ENCODE data around the gene GIMAP8.

GIMAP8 gene

GRCh38 chr7:150411606-150412005 is 38.8 kb upstream of the GIMAP8 start:
- no peak for DNase-seq (ENCODE audit: low read depth)

DNA sequence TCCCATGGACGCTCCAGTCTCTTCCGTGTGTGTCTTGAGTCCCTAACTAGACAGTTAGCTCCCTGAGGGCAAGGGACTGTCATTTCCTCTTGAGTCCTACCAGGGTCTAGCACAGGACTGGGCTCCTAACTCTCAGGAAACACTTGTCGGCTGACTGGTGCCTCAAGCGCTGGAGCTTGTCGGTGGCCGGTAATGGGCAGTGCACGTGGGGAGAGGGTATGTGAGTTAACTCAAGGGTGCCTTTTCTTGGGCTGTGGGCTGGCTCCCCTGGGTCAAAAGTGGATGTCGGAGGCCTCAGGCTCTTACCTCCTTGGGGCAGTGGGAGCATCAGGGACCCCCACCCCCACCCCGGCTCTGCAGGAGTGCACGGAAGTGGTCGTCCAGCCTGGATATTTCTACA is 38.4 kb upstream of the GIMAP8 start:
- no peak for DNase-seq (ENCODE audit: low read depth)

- no peak for DNase-seq (ENCODE audit: low read depth)
Measured at GRCh38 chr7:150412518-150413488, 37.6 kb upstream of the GIMAP8 start.

DNA sequence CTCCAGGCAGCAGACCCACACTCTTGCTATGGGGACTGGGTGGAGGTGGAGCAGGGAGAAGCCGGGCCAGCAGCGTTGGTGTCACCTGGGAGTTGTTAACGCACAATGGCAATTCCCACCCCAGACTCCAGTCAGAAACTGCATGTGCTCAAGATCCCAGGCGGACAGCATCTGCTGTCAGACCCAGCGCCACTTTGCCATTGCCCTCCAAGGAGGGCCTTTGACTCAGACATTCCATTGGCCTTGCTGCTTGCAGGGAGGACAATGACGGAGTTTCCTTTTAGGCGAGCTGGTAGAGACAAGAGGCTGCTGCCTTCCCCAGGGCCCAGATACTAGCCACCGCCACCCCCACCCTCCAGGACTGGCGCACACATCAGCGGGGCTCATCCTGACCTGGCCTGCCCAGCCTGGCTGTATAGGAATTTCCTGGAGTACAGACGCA is 36.8 kb upstream of the GIMAP8 start:
- DNase-seq (ENCODE audit: low read depth) = no peak

DNA sequence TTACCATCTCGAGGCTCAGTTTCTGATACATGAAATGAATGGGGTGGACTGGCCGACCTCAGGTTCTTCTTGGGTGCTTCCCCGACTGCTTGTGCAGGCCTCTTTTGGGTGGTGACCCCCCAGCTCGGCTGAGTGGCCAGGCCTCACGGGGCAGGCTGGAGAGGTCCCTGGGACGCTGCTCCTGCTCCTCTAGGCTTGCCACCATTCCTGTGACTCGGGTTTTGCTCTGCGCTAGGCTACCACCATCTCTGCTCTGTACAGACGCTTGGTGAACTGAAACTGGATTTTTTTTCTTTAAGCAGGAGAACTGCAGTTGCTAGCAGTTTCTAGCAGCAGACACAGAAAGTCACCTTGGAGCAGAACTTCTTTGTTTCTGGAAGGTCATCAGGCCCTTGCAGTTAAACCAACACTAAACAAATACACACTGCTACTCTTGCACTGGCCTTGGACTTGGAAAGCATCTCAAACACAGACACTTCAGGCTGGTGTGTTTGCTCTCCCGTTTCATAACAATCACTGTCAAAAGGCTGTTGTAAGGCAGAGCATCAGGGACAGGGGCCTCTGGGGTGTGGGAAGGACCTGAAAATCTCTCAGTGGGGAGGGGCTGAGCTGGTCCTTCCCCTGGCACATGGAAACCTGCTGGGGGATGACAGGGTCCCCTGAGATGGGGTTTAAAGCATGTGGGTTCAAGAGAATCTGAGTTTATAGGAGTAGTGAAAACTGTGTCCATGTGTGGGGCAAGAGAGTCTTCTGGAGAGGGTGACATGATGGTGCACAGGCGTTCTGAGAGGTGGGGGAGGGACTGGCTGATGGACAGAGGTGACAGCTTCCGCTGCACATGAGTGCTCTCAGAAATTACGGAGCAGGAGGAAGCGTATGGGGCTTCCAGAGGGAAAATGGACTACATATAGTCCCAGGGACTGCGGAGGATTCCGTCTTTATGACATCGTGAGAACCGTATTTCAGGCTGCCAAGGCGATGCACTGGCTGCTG is 35.0 kb upstream of the GIMAP8 start:
- no peak for DNase-seq (ENCODE audit: low read depth)

DNA sequence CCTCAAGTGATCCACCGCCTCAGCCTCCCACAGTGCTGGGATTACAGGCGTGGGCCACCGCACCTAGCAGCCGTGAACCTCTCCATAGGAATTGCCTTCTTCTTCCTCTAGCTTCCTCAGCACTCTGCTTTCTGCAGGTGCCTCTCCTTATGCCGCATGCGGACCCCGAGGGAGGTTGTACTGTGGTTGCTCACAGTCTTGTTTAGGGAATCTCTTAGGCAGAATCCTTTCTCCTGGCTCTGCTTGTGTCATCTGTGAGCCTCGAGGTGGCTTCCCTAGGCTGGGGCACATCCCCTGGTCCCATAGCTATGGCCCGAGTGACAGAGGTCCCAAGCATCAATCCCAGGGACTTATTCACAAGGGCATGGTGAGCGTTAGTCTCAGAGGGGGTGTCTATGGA is 33.2 kb upstream of the GIMAP8 start:
- no peak for DNase-seq (ENCODE audit: low read depth)

DNA sequence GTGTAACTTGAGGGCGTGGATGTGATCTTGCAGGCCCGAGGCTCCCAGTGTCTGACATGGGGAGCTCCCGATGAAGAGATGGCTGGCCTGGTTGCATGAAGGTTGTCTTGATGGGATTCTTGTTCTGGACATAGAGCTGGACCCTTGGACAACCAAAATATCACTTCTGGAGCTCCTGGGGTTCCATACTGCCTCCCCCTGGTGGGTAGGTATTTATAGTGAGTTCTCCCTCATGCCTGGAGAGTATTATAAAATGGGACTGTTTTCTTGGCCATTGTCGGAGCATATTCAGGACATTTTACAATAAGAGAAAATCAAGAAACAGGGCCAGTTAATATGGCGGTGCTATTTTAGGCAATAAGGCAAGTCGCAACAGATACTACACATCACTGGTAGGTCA is 32.6 kb upstream of the GIMAP8 start:
- no peak for DNase-seq (ENCODE audit: low read depth)

- no peak for DNase-seq (ENCODE audit: low read depth)
Measured at GRCh38 chr7:150420242-150420641, 30.2 kb upstream of the GIMAP8 start.

DNA sequence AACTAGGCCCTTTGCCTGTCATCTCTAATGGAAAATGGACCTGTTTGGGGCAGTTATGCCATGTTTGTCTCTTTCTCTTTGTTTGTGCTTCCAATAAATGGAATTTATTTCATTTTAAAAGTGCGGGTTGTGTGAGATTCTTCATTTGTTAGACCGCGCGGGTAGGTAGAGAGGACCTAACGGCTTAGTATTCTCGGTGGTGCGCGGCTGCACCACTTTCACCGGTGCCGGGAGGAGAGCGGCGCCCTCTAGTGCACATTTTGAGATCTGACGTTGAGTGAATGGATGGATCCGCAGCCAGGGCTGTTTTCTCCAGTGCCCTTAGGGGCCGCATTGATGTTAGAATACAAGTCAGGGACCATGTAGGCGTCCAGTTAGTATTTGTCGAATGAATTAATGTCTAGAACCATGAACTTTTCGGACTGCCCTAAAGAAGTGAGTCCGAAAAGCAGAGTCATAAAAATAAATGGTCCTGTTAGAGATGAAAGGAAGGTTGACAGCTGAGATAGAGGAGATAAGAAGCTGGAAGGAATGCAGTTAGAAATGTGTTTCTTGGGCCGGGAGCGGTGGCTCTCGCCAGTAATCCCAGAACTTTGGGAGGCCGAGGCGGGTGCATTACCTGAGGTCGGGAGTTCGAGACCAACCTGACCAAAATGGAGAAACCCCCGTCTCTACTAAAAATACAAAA is 29.3 kb upstream of the GIMAP8 start:
- DNase-seq (ENCODE audit: low read depth) = peak; percentile 60

- no peak for DNase-seq (ENCODE audit: low read depth)
Measured at GRCh38 chr7:150421831-150422230, 28.6 kb upstream of the GIMAP8 start.

DNA sequence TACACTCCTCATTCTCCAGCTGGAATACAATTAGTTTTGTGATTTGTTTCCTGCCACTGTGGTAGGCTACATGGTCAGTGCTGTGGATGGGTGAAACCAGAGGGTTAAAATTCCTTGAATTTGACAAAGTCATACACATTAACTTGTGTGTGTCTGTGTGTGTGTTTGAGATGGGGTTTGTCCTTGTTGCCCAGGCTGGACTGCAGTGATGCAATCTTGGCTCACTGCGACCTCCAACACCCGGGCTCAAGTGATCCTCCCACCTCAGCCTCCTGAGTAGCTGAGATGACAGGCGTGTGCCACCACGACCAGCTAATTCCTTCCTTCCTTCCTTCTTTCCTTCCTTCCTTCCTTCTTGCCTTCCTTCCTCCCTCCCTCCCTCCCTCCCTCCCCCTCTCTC is 24.8 kb upstream of the GIMAP8 start:
- no peak for DNase-seq (ENCODE audit: low read depth)

DNA sequence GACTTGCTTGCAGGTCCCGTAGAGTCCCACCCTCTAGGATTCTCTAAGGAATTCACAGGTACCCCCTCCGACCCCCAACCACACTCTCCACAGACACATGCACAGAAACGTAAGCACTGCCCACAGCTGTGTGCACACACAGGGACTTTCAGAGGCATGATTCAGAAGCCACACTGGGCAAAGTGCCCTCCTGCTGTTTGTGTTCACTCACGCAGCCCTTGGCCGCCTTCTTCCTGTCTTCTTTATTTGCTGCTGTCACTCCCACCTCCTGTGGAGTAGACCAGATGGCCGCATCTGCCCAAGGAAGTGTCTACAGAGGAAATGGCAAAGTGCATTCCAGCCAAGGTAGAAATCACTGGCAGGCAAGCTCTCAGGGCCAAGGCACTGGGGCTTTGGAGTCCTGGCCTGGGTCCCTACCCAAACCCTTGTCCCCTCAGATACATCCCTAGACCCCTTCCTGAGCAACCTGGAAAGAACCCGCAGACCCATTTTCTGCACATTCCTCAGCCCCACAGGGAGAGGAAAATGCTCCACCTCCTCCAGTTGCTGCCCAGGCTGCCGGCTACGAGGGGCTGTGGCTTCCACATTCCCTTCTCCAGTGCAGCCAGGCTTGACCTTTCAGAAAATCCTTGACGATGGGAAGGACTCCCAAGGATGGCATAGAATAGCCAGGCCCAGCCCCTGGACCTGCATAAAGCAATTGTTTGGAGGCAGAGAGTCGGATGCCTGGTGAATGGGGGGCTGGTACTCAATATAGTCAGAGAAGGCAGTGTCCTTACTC is 21.6 kb upstream of the GIMAP8 start:
- DNase-seq (ENCODE audit: low read depth) = peak; percentile 89

GRCh38 chr7:150429699-150430098 is 20.7 kb upstream of the GIMAP8 start:
- DNase-seq (ENCODE audit: low read depth) = no peak

GRCh38 chr7:150430465-150431085 is 19.9 kb upstream of the GIMAP8 start:
- DNase-seq (ENCODE audit: low read depth) = peak; percentile 29

- DNase-seq (ENCODE audit: low read depth) = no peak
Measured at GRCh38 chr7:150431839-150432658, 18.4 kb upstream of the GIMAP8 start.

DNA sequence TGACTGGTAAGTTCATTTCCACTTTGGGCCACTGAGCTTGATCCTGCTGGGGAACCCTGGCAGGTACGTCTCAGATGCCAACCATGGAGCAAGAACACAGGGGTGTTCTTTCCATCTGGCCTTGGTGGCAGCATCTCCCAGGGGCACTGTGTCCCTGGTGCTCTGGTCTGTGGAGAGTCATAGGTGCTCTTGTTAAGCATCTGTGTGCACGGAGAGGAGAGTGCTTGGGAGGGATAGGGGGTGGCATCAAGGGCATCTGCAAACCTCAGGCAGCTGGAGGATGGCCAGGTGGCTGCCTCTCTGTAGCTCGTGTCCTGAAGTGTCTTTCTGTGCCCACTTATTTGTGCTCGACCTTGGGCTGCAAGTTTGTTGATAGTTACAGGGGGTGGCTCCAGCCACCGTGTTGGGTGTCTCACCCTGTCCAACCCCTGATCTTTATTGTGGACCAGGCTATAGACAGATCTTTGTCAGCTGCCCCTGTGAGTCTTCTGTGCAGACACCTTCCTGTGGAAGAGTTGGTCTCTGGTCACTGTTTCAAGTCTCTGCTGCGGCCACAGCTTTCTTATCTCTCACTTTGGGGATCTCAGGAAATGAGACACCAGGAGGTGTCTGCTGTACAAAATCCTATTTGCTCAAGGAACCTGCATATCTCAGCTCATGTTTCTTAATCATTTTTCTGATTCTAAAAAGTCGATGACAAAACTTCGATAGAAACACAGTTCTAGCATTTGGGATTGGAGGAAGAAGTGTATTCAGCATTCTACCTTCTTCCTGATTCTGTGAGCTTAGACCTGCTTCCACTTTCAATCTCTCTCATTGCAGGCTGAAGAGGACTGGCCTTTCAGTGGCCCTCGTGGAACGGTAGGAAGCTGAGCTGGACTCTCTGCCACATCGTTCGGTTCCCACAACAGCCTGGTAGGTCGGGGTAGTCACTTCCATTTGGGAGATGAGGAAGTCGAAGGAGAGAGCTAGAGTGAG is 17.2 kb upstream of the GIMAP8 start:
- DNase-seq (ENCODE audit: low read depth) = no peak

DNA sequence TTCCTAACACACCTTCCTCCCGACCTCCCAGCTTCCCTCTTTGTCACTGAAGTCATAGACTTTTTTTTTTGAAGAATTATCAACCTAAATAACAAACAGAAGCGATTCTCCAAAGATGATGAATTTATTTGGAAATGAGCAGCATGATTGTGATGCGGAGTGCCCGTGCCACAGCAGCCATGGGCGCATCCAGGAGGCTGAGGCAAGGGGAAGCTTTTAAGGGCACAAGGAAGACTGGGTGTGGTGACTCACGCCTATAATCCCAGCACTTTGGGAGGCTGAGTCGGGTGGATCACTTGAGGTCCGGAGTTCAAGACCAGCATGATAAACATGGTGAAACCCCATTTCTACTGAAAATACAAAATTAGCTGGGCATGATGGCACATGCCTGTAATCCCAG is 16.2 kb upstream of the GIMAP8 start:
- DNase-seq (ENCODE audit: low read depth) = no peak

GRCh38 chr7:150435047-150435389 is 15.4 kb upstream of the GIMAP8 start:
- no peak for DNase-seq (ENCODE audit: low read depth)
